Vagina (tissue), 2 donors: ENCODE results near the gene SNF8. TPM values are rescaled to one million over a fixed set of nuclear protein-coding genes. Genes with fewer than 3 reads are reported as not detected.

Experiments
- DNase-seq, 2 donors: peaks; one replicate each; pipeline ENCODE4 v3.0.0-alpha.2; 2017; ENCODE audit errors: extremely low spot score in 2 of 2
- H3K27ac ChIP-seq: fragments of 200-600 bp; sonication (generic); one replicate; pipeline ENCODE4 v1.5.1; 2019
- H3K27me3 ChIP-seq: fragments of 200-600 bp; sonication (generic); one replicate; pipeline ENCODE4 v1.5.1; 2019
- H3K36me3 ChIP-seq, 2 donors: fragments of 200-600 bp; sonication (generic); one replicate each; pipeline ENCODE4 v1.5.1; 2017 to 2019
- H3K4me1 ChIP-seq: fragments of 200-600 bp; sonication (generic); one replicate; pipeline ENCODE4 v1.5.1; 2019
- H3K4me3 ChIP-seq, 2 donors: fragments of 200-600 bp; sonication (generic); 1 replicate in 1 of 2; 2 replicates in 1 of 2; pipeline ENCODE4 v1.5.1; 2016 to 2019
- H3K9me3 ChIP-seq: fragments of 200-600 bp; sonication (generic); one replicate; pipeline ENCODE4 v1.5.1; 2019
- POLR2A ChIP-seq, 2 donors: fragments of 450-650 bp; IDR thresholded peaks; one replicate each; pipeline ENCODE4 v1.6.1; 2017; ENCODE audit warnings: antibody characterized with exemption in 2 of 2, mild to moderate bottlenecking in 2 of 2, moderate library complexity in 2 of 2
- POLR2AphosphoS5 ChIP-seq, 2 donors: sonication (generic); formaldehyde crosslinking; IDR thresholded peaks; one replicate each; pipeline ENCODE4 v1.9.0; 2017; ENCODE audit warnings: antibody characterized with exemption in 2 of 2, mild to moderate bottlenecking in 2 of 2, low read depth in 1 of 2; ENCODE audit not compliant: insufficient read depth in 1 of 2
- intact Hi-C: fragments of 100-400 bp; cut with DNase I; formaldehyde crosslinking; loops from one replicate; pipeline ENCODE4 v1.15.1; 2023
- total RNA-seq: library from RNA; depleted of rRNA; stranded (reverse); fragments of >200 nt; gene quantifications from one replicate; pipeline ENCODE4 v1.2.3, GENCODE V29; 2016
- TF ChIP-seq, protein P1 (sequence below), 3 experiments: fragments of 450-650 bp in 2 of 3; fragments of 200-600 bp in 1 of 3; sonication (generic) in 1 of 3; IDR thresholded peaks; one replicate each; pipeline ENCODE4 v1.5.1; 2017 to 2019; ENCODE audit warnings: antibody characterized with exemption in 3 of 3, mild to moderate bottlenecking in 2 of 3, moderate library complexity in 2 of 3

SNF8 gene
- total RNA-seq, 1 donor from 2014 or later, result 64.1 TPM

DNA sequence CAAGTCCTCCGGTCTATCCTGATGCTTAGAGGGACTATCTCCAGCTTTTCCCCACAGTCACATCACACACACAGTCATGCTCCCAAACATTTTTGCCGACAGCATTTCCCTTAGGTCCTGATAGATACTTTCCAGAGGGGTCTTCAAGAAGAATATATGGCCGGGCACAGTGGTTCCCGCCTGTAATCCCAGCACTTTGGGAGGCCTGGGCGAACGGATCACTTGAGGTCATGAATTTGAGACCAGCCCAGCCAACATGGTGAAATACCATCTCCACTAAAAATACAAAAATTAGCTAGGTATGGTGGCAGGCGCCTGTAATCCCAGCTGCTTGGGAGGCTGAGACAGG lies 28.1 kb upstream of the SNF8 start:
- intact Hi-C loops, result loop anchor here (5.0 kb wide), 1 partner anchor 735 kb away; no protein-coding TSS in a partner anchor
- H3K4me3 ChIP-seq, result no peak overlapping the region
- no peaks in the 10 kb centered on the region for H3K36me3 ChIP-seq
- H3K27ac ChIP-seq, result no peak overlapping the region
- no peaks in the 10 kb centered on the region for H3K27me3 ChIP-seq
- TF ChIP-seq, protein P1, sequence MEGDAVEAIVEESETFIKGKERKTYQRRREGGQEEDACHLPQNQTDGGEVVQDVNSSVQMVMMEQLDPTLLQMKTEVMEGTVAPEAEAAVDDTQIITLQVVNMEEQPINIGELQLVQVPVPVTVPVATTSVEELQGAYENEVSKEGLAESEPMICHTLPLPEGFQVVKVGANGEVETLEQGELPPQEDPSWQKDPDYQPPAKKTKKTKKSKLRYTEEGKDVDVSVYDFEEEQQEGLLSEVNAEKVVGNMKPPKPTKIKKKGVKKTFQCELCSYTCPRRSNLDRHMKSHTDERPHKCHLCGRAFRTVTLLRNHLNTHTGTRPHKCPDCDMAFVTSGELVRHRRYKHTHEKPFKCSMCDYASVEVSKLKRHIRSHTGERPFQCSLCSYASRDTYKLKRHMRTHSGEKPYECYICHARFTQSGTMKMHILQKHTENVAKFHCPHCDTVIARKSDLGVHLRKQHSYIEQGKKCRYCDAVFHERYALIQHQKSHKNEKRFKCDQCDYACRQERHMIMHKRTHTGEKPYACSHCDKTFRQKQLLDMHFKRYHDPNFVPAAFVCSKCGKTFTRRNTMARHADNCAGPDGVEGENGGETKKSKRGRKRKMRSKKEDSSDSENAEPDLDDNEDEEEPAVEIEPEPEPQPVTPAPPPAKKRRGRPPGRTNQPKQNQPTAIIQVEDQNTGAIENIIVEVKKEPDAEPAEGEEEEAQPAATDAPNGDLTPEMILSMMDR (IDR thresholded peaks at IDR 0.05), result no peak
- no peak for TF ChIP-seq POLR2AphosphoS5 (IDR thresholded peaks at IDR 0.05; ENCODE audit: insufficient read depth in 1 of 2, low read depth in 1 of 2)
- peaks cover 13% of the 10 kb centered on the region for H3K4me1 ChIP-seq
- no peaks in the 10 kb centered on the region for H3K9me3 ChIP-seq
- DNase-seq, result no peak

DNA sequence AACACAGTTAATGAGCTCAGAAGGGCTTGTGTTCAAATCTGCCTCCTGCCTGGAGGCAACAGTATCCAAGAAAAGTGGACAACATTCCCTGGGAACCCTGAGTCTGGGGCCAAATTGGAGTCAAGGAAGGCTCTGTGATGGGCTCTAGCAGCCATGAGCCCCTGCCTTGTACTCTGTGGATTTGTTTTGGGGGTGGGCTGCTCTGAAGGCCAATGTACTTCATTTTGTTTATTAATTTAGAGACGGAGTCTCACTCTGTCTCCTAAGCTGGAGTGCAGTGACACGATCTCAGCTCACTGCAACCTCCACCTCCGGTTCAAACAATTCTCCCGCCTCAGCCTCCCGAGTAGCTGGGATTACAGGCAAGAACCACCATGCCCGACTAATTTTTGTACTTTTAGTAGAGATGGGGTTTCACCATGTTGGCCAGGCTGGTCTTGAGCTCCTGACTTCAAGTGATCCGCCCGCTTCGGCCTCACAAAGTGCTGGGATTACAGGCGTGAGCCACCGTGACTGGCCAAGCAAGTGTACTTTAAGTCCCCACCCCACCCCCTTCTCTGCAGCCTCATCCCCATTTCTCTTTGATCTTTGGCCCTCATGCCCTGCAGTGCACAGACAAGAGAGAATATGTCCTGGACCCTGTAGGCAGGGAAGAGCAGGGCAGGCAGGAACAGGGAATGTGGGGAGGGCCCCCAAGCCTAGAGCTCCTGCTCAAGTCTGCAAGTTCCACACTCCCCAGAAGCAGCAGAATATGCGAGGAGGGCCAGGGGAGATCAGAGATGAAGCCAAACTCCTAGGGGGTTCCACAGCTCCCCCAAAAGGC lies 26.4 kb upstream of the SNF8 start:
- H3K36me3 ChIP-seq, result no peaks in the 10 kb centered on the region
- intact Hi-C loops, result loop anchor here (5.0 kb wide), 1 partner anchor 734 kb away; no protein-coding TSS in a partner anchor
- no peak for DNase-seq
- no peak overlapping the region for H3K27ac ChIP-seq
- H3K4me1 ChIP-seq, result peaks cover 13% of the 10 kb centered on the region
- no peak for TF ChIP-seq POLR2AphosphoS5 (IDR thresholded peaks at IDR 0.05; ENCODE audit: insufficient read depth in 1 of 2, low read depth in 1 of 2)
- TF ChIP-seq POLR2A (IDR thresholded peaks at IDR 0.05), result no peak
- TF ChIP-seq, protein P1 (IDR thresholded peaks at IDR 0.05), result no peak
- no peaks in the 10 kb centered on the region for H3K9me3 ChIP-seq
- H3K27me3 ChIP-seq, result no peaks in the 10 kb centered on the region
- H3K4me3 ChIP-seq, result no peak overlapping the region

DNA sequence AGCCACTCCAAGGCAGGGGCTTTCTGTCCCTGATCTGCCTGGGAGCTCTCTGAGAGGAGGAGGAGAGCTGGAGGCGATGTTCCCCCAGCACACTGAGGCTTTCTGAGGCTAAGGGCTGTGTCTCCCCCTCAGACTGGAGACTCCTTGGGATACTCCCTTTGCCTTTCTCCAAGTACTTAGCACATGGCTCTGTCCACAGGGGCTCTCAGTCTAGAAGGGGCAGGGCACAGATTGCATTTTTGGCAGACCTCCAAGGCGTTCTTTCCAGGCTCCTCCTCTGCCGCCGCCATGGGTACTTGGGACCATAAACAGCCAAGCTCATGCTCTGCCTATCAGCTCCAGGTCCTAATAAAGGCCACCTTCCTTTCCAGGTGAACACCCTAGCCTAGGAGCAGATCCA lies 25.6 kb upstream of the SNF8 start:
- no peak overlapping the region for H3K4me3 ChIP-seq
- no peak for DNase-seq
- H3K4me1 ChIP-seq, result peaks cover 13% of the 10 kb centered on the region
- H3K27ac ChIP-seq, result no peak overlapping the region
- intact Hi-C loops, result loop anchor here (5.0 kb wide), 1 partner anchor 733 kb away; no protein-coding TSS in a partner anchor
- TF ChIP-seq POLR2AphosphoS5 (IDR thresholded peaks at IDR 0.05; ENCODE audit: insufficient read depth in 1 of 2, low read depth in 1 of 2) (no peak), POLR2A (IDR thresholded peaks at IDR 0.05) (no peak)
- TF ChIP-seq, protein P1 (IDR thresholded peaks at IDR 0.05), result no peak
- H3K9me3 ChIP-seq, result no peaks in the 10 kb centered on the region
- no peaks in the 10 kb centered on the region for H3K27me3 ChIP-seq
- no peaks in the 10 kb centered on the region for H3K36me3 ChIP-seq

DNA sequence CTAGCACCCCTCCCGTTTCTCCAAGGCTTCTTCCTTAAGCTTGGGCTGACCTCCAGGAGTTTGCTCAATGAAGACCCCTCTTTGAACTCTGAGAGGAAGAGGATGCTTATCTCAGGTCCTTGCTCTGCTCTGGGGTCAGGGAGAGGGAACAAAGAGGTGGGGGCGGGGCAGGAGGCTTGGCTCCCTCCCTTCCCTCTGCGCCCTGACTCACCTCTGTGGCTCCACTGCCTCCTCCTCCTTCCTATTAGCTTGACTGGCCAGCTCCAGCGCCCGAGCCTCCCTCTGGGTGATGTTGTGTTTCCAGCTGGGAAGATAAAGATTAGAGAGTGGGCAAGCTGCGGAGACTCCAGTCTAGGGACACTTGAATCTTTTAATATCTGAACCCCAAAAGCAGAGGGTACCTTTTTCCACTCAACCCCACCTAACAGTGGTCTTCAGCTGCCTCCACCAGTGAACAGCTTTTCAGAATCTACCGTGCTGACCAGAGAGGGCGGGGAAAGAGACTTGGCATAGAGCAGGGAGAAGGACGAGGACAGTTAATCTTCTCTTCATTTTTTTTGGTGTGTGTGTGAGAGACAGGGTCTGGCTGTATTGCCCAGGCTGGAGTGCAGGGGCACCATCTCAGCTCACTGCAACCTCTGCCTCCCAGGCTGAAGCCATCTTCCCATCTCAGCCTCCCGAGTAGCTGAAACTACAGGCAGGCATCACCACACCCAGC lies 17.0 kb upstream of the SNF8 start:
- intact Hi-C loops, result loop anchor here (10.0 kb wide), 1 partner anchor 63 kb away; no protein-coding TSS in a partner anchor
- no peaks in the 10 kb centered on the region for H3K27me3 ChIP-seq
- no peak for DNase-seq

More for the DNA sequence above, 17.0 kb upstream of the SNF8 start:
- H3K9me3 ChIP-seq, result no peaks in the 10 kb centered on the region
- no peak overlapping the region for H3K4me3 ChIP-seq
- H3K36me3 ChIP-seq, result no peaks in the 10 kb centered on the region
- no peaks in the 10 kb centered on the region for H3K4me1 ChIP-seq
- H3K27ac ChIP-seq, result no peak overlapping the region
- TF ChIP-seq POLR2A (IDR thresholded peaks at IDR 0.05) (no peak), POLR2AphosphoS5 (IDR thresholded peaks at IDR 0.05; ENCODE audit: insufficient read depth in 1 of 2, low read depth in 1 of 2) (no peak)
- TF ChIP-seq, protein P1 (IDR thresholded peaks at IDR 0.05), result no peak
